H9 (cell line): ENCODE results near the gene VPS4A. TPM values are rescaled to one million over a fixed set of nuclear protein-coding genes. Genes with fewer than 3 reads are reported as not detected.
A peak's percentile ranks its signal among the peaks of the same experiment; 100 is the strongest.

Experiments used
- DNase-seq: peaks from one replicate; pipeline ENCODE4 v3.0.0-alpha.2; 2017
- H2AFZ ChIP-seq: one replicate; pipeline ENCODE4 v1.6.1; 2013; ENCODE audit warnings: mild to moderate bottlenecking, low read length, control low read depth, moderate library complexity
- H2AK5ac ChIP-seq: 2 replicates; pipeline ENCODE4 v1.6.1; 2013; ENCODE audit warnings: low read length, control low read depth, mixed read lengths; ENCODE audit not compliant: insufficient read length
- H2BK120ac ChIP-seq: one replicate; pipeline ENCODE4 v1.6.1; 2013; ENCODE audit warnings: low read depth, mild to moderate bottlenecking, low read length, control low read depth, inconsistent platforms; ENCODE audit not compliant: poor library complexity, severe bottlenecking
- H2BK12ac ChIP-seq: 2 replicates; pipeline ENCODE4 v1.6.1; 2013; ENCODE audit warnings: low read length, control low read depth, mixed read lengths, low read depth; ENCODE audit not compliant: insufficient read length
- H2BK15ac ChIP-seq: 2 replicates; pipeline ENCODE4 v1.6.1; 2013; ENCODE audit warnings: low read depth, low read length, control low read depth
- H2BK20ac ChIP-seq: one replicate; pipeline ENCODE4 v1.6.1; 2013; ENCODE audit warnings: low read depth, mild to moderate bottlenecking, low read length, control low read depth, inconsistent platforms; ENCODE audit not compliant: poor library complexity, severe bottlenecking
- H2BK5ac ChIP-seq: 2 replicates; pipeline ENCODE4 v1.6.1; 2013; ENCODE audit warnings: low read length, control low read depth, mixed read lengths; ENCODE audit not compliant: insufficient read length
- H3K14ac ChIP-seq: 2 replicates; pipeline ENCODE4 v1.6.1; 2013; ENCODE audit warnings: low read length, control low read depth; ENCODE audit not compliant: insufficient read depth
- H3K18ac ChIP-seq: 2 replicates; pipeline ENCODE4 v1.6.1; 2013; ENCODE audit warnings: low read depth, mild to moderate bottlenecking, mixed read lengths, low read length, control low read depth; ENCODE audit not compliant: insufficient read length
- H3K23ac ChIP-seq: 2 replicates; pipeline ENCODE4 v1.6.1; 2013; ENCODE audit warnings: low read length, control low read depth, mixed read lengths, low read depth; ENCODE audit not compliant: insufficient read length
- H3K23me2 ChIP-seq: 2 replicates; pipeline ENCODE4 v1.6.1; 2013; ENCODE audit warnings: low read depth, mild to moderate bottlenecking, mixed read lengths, low read length, control low read depth; ENCODE audit not compliant: insufficient read length, poor library complexity, severe bottlenecking
- H3K27ac ChIP-seq: 2 replicates; pipeline ENCODE4 v1.5.1; 2013; ENCODE audit warnings: low read length, control low read depth, mixed read lengths, low read depth; ENCODE audit not compliant: insufficient read length
- H3K27me3 ChIP-seq: 2 replicates; pipeline ENCODE4 v1.6.1; 2013; ENCODE audit warnings: low read length, control low read depth, inconsistent platforms; ENCODE audit not compliant: insufficient read depth
- H3K4ac ChIP-seq: 2 replicates; pipeline ENCODE4 v1.6.1; 2013; ENCODE audit warnings: low read depth, mild to moderate bottlenecking, control low read depth, inconsistent platforms, low read length, moderate library complexity
- H3K4me1 ChIP-seq: 2 replicates; pipeline ENCODE4 v1.6.1; 2013; ENCODE audit warnings: low read length, control low read depth, inconsistent platforms; ENCODE audit not compliant: insufficient read depth
- H3K4me2 ChIP-seq: 2 replicates; pipeline ENCODE4 v1.6.1; 2013; ENCODE audit warnings: low read length, control low read depth, mixed read lengths; ENCODE audit not compliant: insufficient read length, insufficient read depth
- H3K56ac ChIP-seq: 2 replicates; pipeline ENCODE4 v1.6.1; 2013; ENCODE audit warnings: low read depth, mild to moderate bottlenecking, mixed read lengths, low read length, control low read depth; ENCODE audit not compliant: insufficient read length
- H3K79me1 ChIP-seq: 2 replicates; pipeline ENCODE4 v1.6.1; 2013; ENCODE audit warnings: low read depth, mild to moderate bottlenecking, moderate library complexity, low read length, control low read depth, inconsistent platforms; ENCODE audit not compliant: insufficient read depth, poor library complexity, severe bottlenecking
- H3K79me2 ChIP-seq: 2 replicates; pipeline ENCODE4 v1.6.1; 2013; ENCODE audit warnings: low read length, control low read depth, inconsistent platforms; ENCODE audit not compliant: insufficient read depth
- H3K9ac ChIP-seq: 2 replicates; pipeline ENCODE4 v1.6.1; 2013; ENCODE audit warnings: low read length, control low read depth, mixed read lengths; ENCODE audit not compliant: insufficient read length; ENCODE audit errors: extremely low read depth
- H3K9me3 ChIP-seq: one replicate; pipeline ENCODE4 v1.6.1; 2013; ENCODE audit warnings: low read depth, low read length, inconsistent platforms; ENCODE audit not compliant: control insufficient read depth
- H3T11ph ChIP-seq: one replicate; pipeline ENCODE4 v1.6.1; 2013; ENCODE audit warnings: mild to moderate bottlenecking, low read length, control low read depth, inconsistent platforms
- H4K20me1 ChIP-seq: one replicate; pipeline ENCODE4 v1.6.1; 2013; ENCODE audit not compliant: control insufficient read depth, insufficient read length, insufficient read depth
- H4K5ac ChIP-seq: 2 replicates; pipeline ENCODE4 v1.6.1; 2013; ENCODE audit warnings: low read depth, mild to moderate bottlenecking, mixed read lengths, low read length, control low read depth; ENCODE audit not compliant: insufficient read length
- H4K8ac ChIP-seq: replicated peaks from 2 replicates; pipeline ENCODE4 v1.6.1; 2013; ENCODE audit warnings: low read length, control low read depth, mixed read lengths, low read depth; ENCODE audit not compliant: insufficient read length
- H4K91ac ChIP-seq: 2 replicates; pipeline ENCODE4 v1.6.1; 2013; ENCODE audit warnings: low read depth, mild to moderate bottlenecking, moderate library complexity, mixed read lengths, low read length, control low read depth; ENCODE audit not compliant: insufficient read length
- H3K27ac Mint-ChIP-seq, 3 experiments: 2 replicates in 2 of 3; 3 replicates in 1 of 3; pipeline ENCODE4 v1.8.0; 2020 to 2021; ENCODE audit warnings: mixed read lengths in 3 of 3, mild to moderate bottlenecking in 1 of 3, moderate library complexity in 1 of 3
- H3K27me3 Mint-ChIP-seq: 2 replicates; pipeline ENCODE4 v1.8.0; 2021; ENCODE audit warnings: low read depth, mild to moderate bottlenecking, moderate library complexity, mixed read lengths
- H3K36me3 Mint-ChIP-seq, 3 experiments: 2 replicates in 2 of 3; 3 replicates in 1 of 3; pipeline ENCODE4 v1.8.0; 2020 to 2021; ENCODE audit warnings: low read depth in 3 of 3, mixed read lengths in 3 of 3; ENCODE audit not compliant: insufficient read depth in 1 of 3
- H3K4me1 Mint-ChIP-seq, 2 experiments: 2 replicates each; pipeline ENCODE4 v1.8.0; 2020; ENCODE audit warnings: mixed read lengths in 2 of 2
- H3K4me3 Mint-ChIP-seq, 2 experiments: 2 replicates in 1 of 2; 3 replicates in 1 of 2; pipeline ENCODE4 v1.8.0; 2020 to 2021; ENCODE audit warnings: mild to moderate bottlenecking in 2 of 2, mixed read lengths in 2 of 2, moderate library complexity in 1 of 2
- H3K9me3 Mint-ChIP-seq, 2 experiments: 2 replicates in 1 of 2; 3 replicates in 1 of 2; pipeline ENCODE4 v1.8.0; 2020; ENCODE audit warnings: mild to moderate bottlenecking in 2 of 2, mixed read lengths in 2 of 2, moderate library complexity in 1 of 2
- CTCF ChIP-seq: fragments of 200-600 bp; sonication (generic); conservative IDR thresholded peaks from 3 replicates; pipeline ENCODE4 v1.8.0; 2021; ENCODE audit warnings: antibody characterized with exemption, mild to moderate bottlenecking
- WGBS: extraction: QIAGEN DNeasy Blood & Tissue Kit; methylation state at CpG from one replicate; pipeline ENCODE4 v1.1.7; 2013; ENCODE audit warnings: missing lambda C conversion rate, low lambda C conversion rate, mixed read lengths; ENCODE audit not compliant: insufficient read length; ENCODE audit errors: extremely low coverage; 5-methylcytosine and 5-hydroxymethylcytosine counted together
- total RNA-seq: library from RNA; stranded (reverse); gene quantifications from 2 replicates; pipeline ENCODE4 v1.2.1, GENCODE V29; 2021

Gene VPS4A
- total RNA-seq, 1 experiment from 2014 or later: 27.1 TPM

GRCh38 chr16:69373019-69373418 lies 61.9 kb downstream of the VPS4A start:
- Histone ChIP-seq H4K5ac (no peak overlapping the region), H4K8ac (no peak overlapping the region), H3K14ac (no peak overlapping the region), H3T11ph (no peak overlapping the region), H3K27ac (no peak overlapping the region), H3K23ac (no peak overlapping the region), H3K79me2 (no peaks in the 10 kb centered on the region), H4K20me1 (no peaks in the 10 kb centered on the region), H3K9me3 (no peaks in the 10 kb centered on the region), H3K27me3 (no peaks in the 10 kb centered on the region), H2BK120ac (no peak overlapping the region), H3K9ac (no peak overlapping the region), H2AK5ac (no peak overlapping the region), H2BK20ac (no peak overlapping the region), H3K56ac (no peak overlapping the region), H3K4ac (no peak overlapping the region), H3K4me1 (no peaks in the 10 kb centered on the region), H3K79me1 (peaks cover 3% of the 10 kb centered on the region), H3K18ac (no peak overlapping the region), H2AFZ (no peak overlapping the region), H3K4me2 (no peak overlapping the region), H4K91ac (no peak overlapping the region), H2BK12ac (no peak overlapping the region), H2BK15ac (no peak overlapping the region), H3K23me2 (no peaks in the 10 kb centered on the region), H2BK5ac (no peak overlapping the region)
- Mint-ChIP-seq H3K36me3 (peaks cover 31 to 62% (median 54%) of the 10 kb centered on the region in 3 experiments), H3K4me1 (no peaks in the 10 kb centered on the region), H3K9me3 (no peaks in the 10 kb centered on the region), H3K27me3 (no peaks in the 10 kb centered on the region), H3K27ac (peak overlapping the region in 2 of 3 experiments; percentile 72 to 73; a peak in 2 of 7 replicates), H3K4me3 (no peak overlapping the region)
- DNase-seq: no peak
- no CpG with 5 or more reads among the region's 1 CpG for WGBS
- TF ChIP-seq CTCF: no peak

Other genes starting within 250 kb of the VPS4A start
- gene HAS3, start 205.7 kb upstream of the VPS4A start, total RNA-seq: 98.4 and 100 TPM in 2 replicates
- gene CHTF8, start 178.8 kb upstream of the VPS4A start, total RNA-seq: 168 and 181 TPM in 2 replicates
- 94.0 and 96.3 TPM in 2 replicates for gene UTP4, start 178.7 kb upstream of the VPS4A start, total RNA-seq
- gene SNTB2, start 124.2 kb upstream of the VPS4A start, total RNA-seq: 16.8 and 20.2 TPM in 2 replicates
- gene PDF, start 19.2 kb downstream of the VPS4A start, total RNA-seq: 36.3 and 36.4 TPM in 2 replicates
- gene COG8, start 28.2 kb downstream of the VPS4A start, total RNA-seq: 52.3 and 55.3 TPM in 2 replicates
- 72.8 and 75.8 TPM in 2 replicates for gene NIP7, start 28.4 kb downstream of the VPS4A start, total RNA-seq
- 0.31 TPM in 1 of 2 replicates, not detected in the other for gene TMED6, start 40.4 kb downstream of the VPS4A start, total RNA-seq
- 51.0 and 51.7 TPM in 2 replicates for gene TERF2, start 74.7 kb downstream of the VPS4A start, total RNA-seq
- gene CYB5B, start 113.3 kb downstream of the VPS4A start, total RNA-seq: 126 and 132 TPM in 2 replicates